Skeletal muscle satellite cell (primary cell): ENCODE results near the gene RHPN2.
"Not testable (repeated sequence)": the region's sequence is repeated elsewhere in the genome, so short reads cannot be mapped to it uniquely, and the experiment has no call there.

ENCODE experiments used
- H3K27me3 ChIP-seq: 2 replicates; pipeline ENCODE4 v1.7.0; 2013; ENCODE audit warnings: low read length; ENCODE audit not compliant: control insufficient read depth, insufficient read depth
- H3K36me3 ChIP-seq: 2 replicates; pipeline ENCODE4 v1.7.0; 2013; ENCODE audit warnings: mild to moderate bottlenecking, control low read depth, low read length; ENCODE audit not compliant: insufficient read depth
- H3K4me1 ChIP-seq: 2 replicates; pipeline ENCODE4 v1.7.0; 2013; ENCODE audit warnings: low read length; ENCODE audit not compliant: control insufficient read depth, insufficient read depth
- H3K4me2 ChIP-seq: 2 replicates; pipeline ENCODE4 v1.7.0; 2013; ENCODE audit warnings: mild to moderate bottlenecking, low read length
- H3K4me3 ChIP-seq: 2 replicates; pipeline ENCODE4 v1.7.0; 2013; ENCODE audit warnings: low read length
- H3K9ac ChIP-seq: 2 replicates; pipeline ENCODE4 v1.7.0; 2013; ENCODE audit warnings: mild to moderate bottlenecking, low read depth, low read length, moderate library complexity
- H3K9me3 ChIP-seq: replicated peaks from 2 replicates; pipeline ENCODE4 v1.7.0; 2013; ENCODE audit warnings: mild to moderate bottlenecking, control low read depth, low read length

The RHPN2 gene

GRCh38 chr19:33024398-33024797 is 40.3 kb downstream of the RHPN2 start:
- H3K9me3 ChIP-seq = no peaks in the 10 kb centered on the region
- no peak overlapping the region for H3K9ac ChIP-seq
- no peaks in the 10 kb centered on the region for H3K4me1 ChIP-seq
- no peak overlapping the region for H3K4me2 ChIP-seq
- H3K27me3 ChIP-seq = no peaks in the 10 kb centered on the region
- H3K4me3 ChIP-seq = no peak overlapping the region
- H3K36me3 ChIP-seq = no peaks in the 10 kb centered on the region

- H3K9me3 ChIP-seq = no peaks in the 10 kb centered on the region
- no peaks in the 10 kb centered on the region for H3K4me1 ChIP-seq
- no peak overlapping the region for H3K9ac ChIP-seq
- no peak overlapping the region for H3K4me2 ChIP-seq
- H3K36me3 ChIP-seq = no peaks in the 10 kb centered on the region
- H3K4me3 ChIP-seq = no peak overlapping the region
- H3K27me3 ChIP-seq = no peaks in the 10 kb centered on the region
Observed at GRCh38 chr19:33022472-33023116, 42.1 kb downstream of the RHPN2 start.

GRCh38 chr19:33010891-33011290 is 53.8 kb downstream of the RHPN2 start:
- not testable (repeated sequence) for H3K4me1 ChIP-seq, H3K9me3 ChIP-seq, H3K4me2 ChIP-seq, H3K27me3 ChIP-seq, H3K9ac ChIP-seq, H3K36me3 ChIP-seq, H3K4me3 ChIP-seq

GRCh38 chr19:33008738-33009137 is 56.0 kb downstream of the RHPN2 start:
- H3K4me2 ChIP-seq = no peak overlapping the region
- H3K4me1 ChIP-seq = no peaks in the 10 kb centered on the region
- H3K9ac ChIP-seq = no peak overlapping the region
- H3K27me3 ChIP-seq = no peaks in the 10 kb centered on the region
- no peaks in the 10 kb centered on the region for H3K36me3 ChIP-seq
- H3K9me3 ChIP-seq = no peaks in the 10 kb centered on the region
- no peak overlapping the region for H3K4me3 ChIP-seq

- H3K36me3 ChIP-seq = no peaks in the 10 kb centered on the region
- no peaks in the 10 kb centered on the region for H3K9me3 ChIP-seq
- H3K4me2 ChIP-seq = no peak overlapping the region
Observed at GRCh38 chr19:33005440-33005839, 59.2 kb downstream of the RHPN2 start.

GRCh38 chr19:33003424-33004024 is 61.2 kb downstream of the RHPN2 start:
- H3K27me3 ChIP-seq, H3K4me1 ChIP-seq, H3K9ac ChIP-seq, H3K9me3 ChIP-seq, H3K36me3 ChIP-seq, H3K4me3 ChIP-seq, H3K4me2 ChIP-seq: not testable (repeated sequence)

More at GRCh38 chr19:33005440-33005839, 59.2 kb downstream of the RHPN2 start:
- Histone ChIP-seq H3K27me3 (no peaks in the 10 kb centered on the region), H3K4me3 (no peak overlapping the region), H3K9ac (no peak overlapping the region), H3K4me1 (no peaks in the 10 kb centered on the region)

GRCh38 chr19:33002126-33002865 is 62.4 kb downstream of the RHPN2 start:
- H3K9me3 ChIP-seq, H3K36me3 ChIP-seq, H3K9ac ChIP-seq, H3K4me1 ChIP-seq, H3K27me3 ChIP-seq, H3K4me2 ChIP-seq, H3K4me3 ChIP-seq: not testable (repeated sequence)

- Histone ChIP-seq H3K36me3 (no peaks in the 10 kb centered on the region), H3K9me3 (no peaks in the 10 kb centered on the region)
Observed at GRCh38 chr19:33000910-33001309, 63.8 kb downstream of the RHPN2 start.

GRCh38 chr19:33000510-33000909 is 64.2 kb downstream of the RHPN2 start:
- H3K9me3 ChIP-seq = no peaks in the 10 kb centered on the region
- no peaks in the 10 kb centered on the region for H3K27me3 ChIP-seq
- H3K4me3 ChIP-seq = no peak overlapping the region
- no peaks in the 10 kb centered on the region for H3K4me1 ChIP-seq
- H3K4me2 ChIP-seq = no peak overlapping the region
- no peak overlapping the region for H3K9ac ChIP-seq
- H3K36me3 ChIP-seq = no peaks in the 10 kb centered on the region

More at GRCh38 chr19:33000910-33001309, 63.8 kb downstream of the RHPN2 start:
- no peaks in the 10 kb centered on the region for H3K27me3 ChIP-seq
- H3K4me2 ChIP-seq = no peak overlapping the region
- no peaks in the 10 kb centered on the region for H3K4me1 ChIP-seq
- H3K4me3 ChIP-seq = no peak overlapping the region
- H3K9ac ChIP-seq = no peak overlapping the region

- no peak overlapping the region for H3K4me3 ChIP-seq
- no peaks in the 10 kb centered on the region for H3K4me1 ChIP-seq
- H3K9ac ChIP-seq = no peak overlapping the region
- H3K27me3 ChIP-seq = no peaks in the 10 kb centered on the region
- H3K9me3 ChIP-seq = no peaks in the 10 kb centered on the region
- H3K4me2 ChIP-seq = no peak overlapping the region
- no peaks in the 10 kb centered on the region for H3K36me3 ChIP-seq
Observed at GRCh38 chr19:32998722-32999121, 66.0 kb downstream of the RHPN2 start.

GRCh38 chr19:32997716-32998355 is 66.9 kb downstream of the RHPN2 start:
- Histone ChIP-seq H3K27me3 (no peaks in the 10 kb centered on the region), H3K4me3 (no peak overlapping the region), H3K9ac (no peak overlapping the region), H3K4me1 (no peaks in the 10 kb centered on the region), H3K36me3 (no peaks in the 10 kb centered on the region), H3K4me2 (no peak overlapping the region), H3K9me3 (no peaks in the 10 kb centered on the region)
